Neural progenitor cell (in vitro differentiated cells): ENCODE data around the gene SLFN5.

ENCODE experiments used
- EZH2 ChIP-seq: fragments of 200-600 bp; sonication (generic); IDR thresholded peaks from 2 replicates; pipeline ENCODE4 v1.6.1; 2017; ENCODE audit warnings: antibody characterized with exemption, mild to moderate bottlenecking, moderate library complexity
- EZH2phosphoT487 ChIP-seq: fragments of 200-600 bp; sonication (generic); IDR thresholded peaks from 2 replicates; pipeline ENCODE4 v1.6.1; 2017; ENCODE audit warnings: antibody characterized with exemption
- TF ChIP-seq, protein P1 (sequence below): fragments of 200-600 bp; sonication (generic); IDR thresholded peaks from 2 replicates; pipeline ENCODE4 v1.5.1; 2017; ENCODE audit warnings: antibody characterized with exemption, mild to moderate bottlenecking

DNA sequence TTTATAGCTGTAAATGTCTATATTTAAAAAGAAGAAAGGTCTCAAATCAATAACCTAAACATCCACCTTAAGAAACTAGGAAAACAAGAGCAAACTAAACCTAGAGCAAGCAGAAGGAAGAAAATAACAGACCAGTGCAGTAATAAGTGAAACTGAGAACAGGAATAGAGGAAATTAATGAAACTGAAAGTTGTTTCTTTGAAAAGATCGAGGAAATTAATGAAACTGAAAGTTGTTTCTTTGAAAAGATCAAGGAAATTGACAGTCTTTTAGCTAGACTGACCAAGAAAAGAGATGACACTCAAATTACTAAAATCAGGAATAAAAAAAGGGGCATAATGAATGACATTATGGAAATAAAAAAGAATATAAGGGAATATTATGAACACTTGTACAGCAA is 46.4 kb downstream of the SLFN5 start:
- TF ChIP-seq, protein P1, sequence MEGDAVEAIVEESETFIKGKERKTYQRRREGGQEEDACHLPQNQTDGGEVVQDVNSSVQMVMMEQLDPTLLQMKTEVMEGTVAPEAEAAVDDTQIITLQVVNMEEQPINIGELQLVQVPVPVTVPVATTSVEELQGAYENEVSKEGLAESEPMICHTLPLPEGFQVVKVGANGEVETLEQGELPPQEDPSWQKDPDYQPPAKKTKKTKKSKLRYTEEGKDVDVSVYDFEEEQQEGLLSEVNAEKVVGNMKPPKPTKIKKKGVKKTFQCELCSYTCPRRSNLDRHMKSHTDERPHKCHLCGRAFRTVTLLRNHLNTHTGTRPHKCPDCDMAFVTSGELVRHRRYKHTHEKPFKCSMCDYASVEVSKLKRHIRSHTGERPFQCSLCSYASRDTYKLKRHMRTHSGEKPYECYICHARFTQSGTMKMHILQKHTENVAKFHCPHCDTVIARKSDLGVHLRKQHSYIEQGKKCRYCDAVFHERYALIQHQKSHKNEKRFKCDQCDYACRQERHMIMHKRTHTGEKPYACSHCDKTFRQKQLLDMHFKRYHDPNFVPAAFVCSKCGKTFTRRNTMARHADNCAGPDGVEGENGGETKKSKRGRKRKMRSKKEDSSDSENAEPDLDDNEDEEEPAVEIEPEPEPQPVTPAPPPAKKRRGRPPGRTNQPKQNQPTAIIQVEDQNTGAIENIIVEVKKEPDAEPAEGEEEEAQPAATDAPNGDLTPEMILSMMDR: no peak
- TF ChIP-seq EZH2 (no peak), EZH2phosphoT487 (no peak)
